Endometrium (tissue), 2 donors: Measurements from ENCODE around the gene TUBB8.
"Not testable (repeated sequence)": the region's sequence is repeated elsewhere in the genome, so short reads cannot be mapped to it uniquely, and the experiment has no call there.

Source experiments
- FAIRE-seq: peaks from 2 replicates; lab custom pipeline; 2012; peaks lifted over from hg19 to GRCh38; lab: Jason Lieb, UNC
- donor health status: control.
- donor health status: control.

The TUBB8 gene

GRCh38 chr10:47864-48263 is 1.2 kb downstream of the TUBB8 start:
- not testable (repeated sequence) for FAIRE-seq

GRCh38 chr10:13315-13635 is 35.8 kb downstream of the TUBB8 start:
- not testable (repeated sequence) for FAIRE-seq

- not testable (repeated sequence) for FAIRE-seq
Observed at GRCh38 chr10:12444-13314, 36.4 kb downstream of the TUBB8 start.

GRCh38 chr10:11260-11659 is 37.8 kb downstream of the TUBB8 start:
- FAIRE-seq, result not testable (repeated sequence)

GRCh38 chr10:10261-10971 is 38.7 kb downstream of the TUBB8 start:
- FAIRE-seq, result not testable (repeated sequence)
